Right lung (tissue), 10 donors: ENCODE data around the gene USP17L5. TPM values are rescaled to one million over a fixed set of nuclear protein-coding genes. Genes with fewer than 3 reads are reported as not detected.
"Not testable (repeated sequence)": the region's sequence is repeated elsewhere in the genome, so short reads cannot be mapped to it uniquely, and the experiment has no call there.

ENCODE experiments used
- DNase-seq, 2 donors: peaks; one replicate each; pipeline ENCODE4 v3.0.0-alpha.2; 2013
- long read RNA-seq, 8 donors: transcript quantifications; one replicate each; lab custom pipeline, GENCODE V29; 2026
- polyA plus RNA-seq, 5 donors: library from polyadenylated mRNA; unstranded; fragments of 120-200 nt; gene quantifications; one replicate each; pipeline versions ENCODE4 v1.2.1 to v1.2.3, GENCODE V29; 2013; ENCODE audit warnings: inconsistent platforms in 1 of 5, low replicate concordance in 1 of 5; ENCODE audit not compliant: insufficient read length in 5 of 5, insufficient read depth in 1 of 5

USP17L5 gene
- polyA plus RNA-seq = not detected
- long read RNA-seq, donor 1 = 0 reads
- long read RNA-seq, donor 2 = 0 reads
- long read RNA-seq, donor 3 = 0 reads
- long read RNA-seq, donor 4 = 0 reads
- long read RNA-seq, donor 5 = 0 reads
- long read RNA-seq, donor 6 = 0 reads
- long read RNA-seq, donor 7 = 0 reads
- long read RNA-seq, donor 8 = 0 reads

GRCh38 chr4:9339103-9339502 lies at the start of gene USP17L5:
Gene USP17L5 (plus strand): TSS chr4:9339403. CDS start chr4:9339403, 0 bp downstream.
- DNase-seq = not testable (repeated sequence)

GRCh38 chr4:9324191-9324590 lies 15.0 kb upstream of the USP17L5 start:
- DNase-seq = not testable (repeated sequence)

- DNase-seq = not testable (repeated sequence)
Observed at GRCh38 chr4:9324865-9325264, 14.3 kb upstream of the USP17L5 start, which contains the start of gene USP17L24. Gene USP17L24 (plus strand): TSS chr4:9325165. CDS start chr4:9325165, 0 bp downstream.

GRCh38 chr4:9329611-9330010 lies 9.6 kb upstream of the USP17L5 start, which contains the start of gene USP17L25:
Gene USP17L25 (plus strand): TSS chr4:9329911. CDS start chr4:9329911, 0 bp downstream.
- not testable (repeated sequence) for DNase-seq

- not testable (repeated sequence) for DNase-seq
Observed at GRCh38 chr4:9334358-9334757, 4.8 kb upstream of the USP17L5 start, which contains the start of gene USP17L26. Gene USP17L26 (plus strand): TSS chr4:9334658. CDS start chr4:9334658, 0 bp downstream.

GRCh38 chr4:9343848-9344247 lies 4.6 kb downstream of the USP17L5 start, which contains the start of gene USP17L27:
Gene USP17L27 (plus strand): TSS chr4:9344148. CDS start chr4:9344148, 0 bp downstream.
- DNase-seq = not testable (repeated sequence)

- not testable (repeated sequence) for DNase-seq
Observed at GRCh38 chr4:9348593-9348992, 9.4 kb downstream of the USP17L5 start, which contains the start of gene USP17L28. Gene USP17L28 (plus strand): TSS chr4:9348893. CDS start chr4:9348893, 0 bp downstream.

- DNase-seq = not testable (repeated sequence)
Observed at GRCh38 chr4:9350866-9351265, 11.7 kb downstream of the USP17L5 start.

- DNase-seq = not testable (repeated sequence)
Observed at GRCh38 chr4:9353338-9353737, 14.1 kb downstream of the USP17L5 start, which contains the start of gene USP17L29. Gene USP17L29 (plus strand): TSS chr4:9353638. CDS start chr4:9353638, 0 bp downstream.

GRCh38 chr4:9362829-9363228 lies 23.6 kb downstream of the USP17L5 start, which contains the start of gene USP17L30:
Gene USP17L30 (plus strand): TSS chr4:9363129. CDS start chr4:9363129, 0 bp downstream.
- DNase-seq = not testable (repeated sequence)

GRCh38 chr4:9379881-9380280 lies 40.7 kb downstream of the USP17L5 start:
- not testable (repeated sequence) for DNase-seq

GRCh38 chr4:9381012-9381534 lies 41.9 kb downstream of the USP17L5 start:
- peak; percentile 2 to 12 for DNase-seq

GRCh38 chr4:9384126-9384525 lies 44.9 kb downstream of the USP17L5 start:
- DNase-seq = no peak

GRCh38 chr4:9389001-9389400 lies 49.8 kb downstream of the USP17L5 start:
- DNase-seq = not testable (repeated sequence)

Other genes with a start within 250 kb of the USP17L5 start
- under 1 TPM in 3 of 5 donors, not detected in 2; 0.05 to 0.10 (median 0.08) TPM for gene FAM90A26, start 169.0 kb upstream of the USP17L5 start, polyA plus RNA-seq
- not detected for gene USP17L10, start 128.7 kb upstream of the USP17L5 start, polyA plus RNA-seq
- not detected for gene USP17L11, start 124.0 kb upstream of the USP17L5 start, polyA plus RNA-seq
- gene USP17L12, start 119.3 kb upstream of the USP17L5 start, polyA plus RNA-seq = not detected
- not detected for gene USP17L13, start 114.5 kb upstream of the USP17L5 start, polyA plus RNA-seq
- gene USP17L15, start 105.0 kb upstream of the USP17L5 start, polyA plus RNA-seq = not detected
- not detected for gene USP17L17, start 95.5 kb upstream of the USP17L5 start, polyA plus RNA-seq
- not detected for gene USP17L18, start 90.8 kb upstream of the USP17L5 start, polyA plus RNA-seq
- not detected for gene USP17L19, start 86.0 kb upstream of the USP17L5 start, polyA plus RNA-seq
- not detected for gene USP17L20, start 81.3 kb upstream of the USP17L5 start, polyA plus RNA-seq
- gene USP17L21, start 76.5 kb upstream of the USP17L5 start, polyA plus RNA-seq = not detected
- not detected for gene USP17L22, start 71.8 kb upstream of the USP17L5 start, polyA plus RNA-seq
- not detected for gene USP17L24, start 14.2 kb upstream of the USP17L5 start, polyA plus RNA-seq
- not detected for gene USP17L25, start 9.5 kb upstream of the USP17L5 start, polyA plus RNA-seq
- not detected for gene USP17L26, start 4.7 kb upstream of the USP17L5 start, polyA plus RNA-seq
- not detected for gene USP17L27, start 4.7 kb downstream of the USP17L5 start, polyA plus RNA-seq
- gene USP17L28, start 9.5 kb downstream of the USP17L5 start, polyA plus RNA-seq = not detected
- gene USP17L29, start 14.2 kb downstream of the USP17L5 start, polyA plus RNA-seq = not detected
- gene USP17L30, start 23.7 kb downstream of the USP17L5 start, polyA plus RNA-seq = not detected
- gene DEFB131A, start 105.0 kb downstream of the USP17L5 start, polyA plus RNA-seq = not detected